ENCODE measurements around the gene KMT2E. TPM values are rescaled to one million over a fixed set of nuclear protein-coding genes. Genes with fewer than 3 reads are reported as not detected.

Gene KMT2E
- total RNA-seq, 2 experiments from 2014 or later: 95.1 to 105 TPM

GRCh38 chr7:105055621-105056020 lies 41.6 kb downstream of the KMT2E start:
- DNase-seq: no peak
- no peak overlapping the region for H3K4me3 Mint-ChIP-seq
- H3K27ac Mint-ChIP-seq: no peak overlapping the region
- H3K27me3 Mint-ChIP-seq (ENCODE audit: low read depth): no peaks in the 10 kb centered on the region
- ChIA-PET CTCF (interaction anchor here (1.2 to 1.7 kb wide), 3 partner anchors 75 to 171 kb away, joined by 4 to 6 read pairs (median 5); no protein-coding TSS in a partner anchor), POLR2A (interaction anchor here (1.2 kb wide), 1 partner anchor 42 kb away, joined by 6 read pairs; the partner anchor contains the start of gene KMT2E)
- no peak for ATAC-seq
- H3K4me1 Mint-ChIP-seq (ENCODE audit: low read depth): peaks cover 11% of the 10 kb centered on the region
- peaks cover 57% of the 10 kb centered on the region for H3K36me3 Mint-ChIP-seq (ENCODE audit: low read depth)
- no peaks in the 10 kb centered on the region for H3K9me3 Mint-ChIP-seq (ENCODE audit: insufficient read depth)

- H3K4me1 Mint-ChIP-seq (ENCODE audit: low read depth): peaks cover 5% of the 10 kb centered on the region
- H3K27ac Mint-ChIP-seq: no peak overlapping the region
Measured at GRCh38 chr7:105057472-105057871, 43.5 kb downstream of the KMT2E start.

GRCh38 chr7:105060437-105060836 lies 46.4 kb downstream of the KMT2E start:
- H3K27ac Mint-ChIP-seq: no peak overlapping the region
- H3K27me3 Mint-ChIP-seq (ENCODE audit: low read depth): no peaks in the 10 kb centered on the region
- DNase-seq (no peak), ATAC-seq (no peak)
- H3K4me3 Mint-ChIP-seq: no peak overlapping the region
- no peaks in the 10 kb centered on the region for H3K9me3 Mint-ChIP-seq (ENCODE audit: insufficient read depth)
- peaks cover 54% of the 10 kb centered on the region for H3K36me3 Mint-ChIP-seq (ENCODE audit: low read depth)
- ChIA-PET CTCF (no interaction called here), POLR2A (interaction anchor here (1.5 kb wide), 1 partner anchor 77 kb away, joined by 4 read pairs; no protein-coding TSS in a partner anchor)
- peaks cover 17% of the 10 kb centered on the region for H3K4me1 Mint-ChIP-seq (ENCODE audit: low read depth)

More at GRCh38 chr7:105057472-105057871, 43.5 kb downstream of the KMT2E start:
- H3K36me3 Mint-ChIP-seq (ENCODE audit: low read depth): peaks cover 51% of the 10 kb centered on the region
- ChIA-PET CTCF (interaction anchor here (2.3 kb wide), 1 partner anchor 76 kb away, joined by 10 read pairs; no protein-coding TSS in a partner anchor), POLR2A (interaction anchor here (2.2 kb wide), 1 partner anchor 44 kb away, joined by 6 read pairs; the partner anchor contains the start of gene KMT2E)
- DNase-seq: no peak
- ATAC-seq: no peak
- no peak overlapping the region for H3K4me3 Mint-ChIP-seq
- no peaks in the 10 kb centered on the region for H3K9me3 Mint-ChIP-seq (ENCODE audit: insufficient read depth)
- H3K27me3 Mint-ChIP-seq (ENCODE audit: low read depth): no peaks in the 10 kb centered on the region

GRCh38 chr7:105060923-105061322 lies 46.9 kb downstream of the KMT2E start:
- no peak for ATAC-seq
- Mint-ChIP-seq H3K9me3 (ENCODE audit: insufficient read depth) (no peaks in the 10 kb centered on the region), H3K36me3 (ENCODE audit: low read depth) (peaks cover 51% of the 10 kb centered on the region), H3K4me1 (ENCODE audit: low read depth) (peaks cover 17% of the 10 kb centered on the region), H3K27me3 (ENCODE audit: low read depth) (no peaks in the 10 kb centered on the region), H3K27ac (no peak overlapping the region), H3K4me3 (no peak overlapping the region)
- no peak for DNase-seq
- POLR2A ChIA-PET: interaction anchor here (1.5 kb wide), 1 partner anchor 78 kb away, joined by 4 read pairs; no protein-coding TSS in a partner anchor
- CTCF ChIA-PET: interaction anchor here (1.0 kb wide), 1 partner anchor 440 kb away, joined by 3 read pairs; no protein-coding TSS in a partner anchor

- no peak overlapping the region for H3K4me3 Mint-ChIP-seq
- H3K9me3 Mint-ChIP-seq (ENCODE audit: insufficient read depth): no peaks in the 10 kb centered on the region
- peaks cover 13% of the 10 kb centered on the region for H3K4me1 Mint-ChIP-seq (ENCODE audit: low read depth)
- peak overlapping the region; percentile 47 for H3K27ac Mint-ChIP-seq
- ChIA-PET CTCF (interaction anchor here (1.6 to 1.9 kb wide), 2 partner anchors 58 to 84 kb away, joined by 5 read pairs; no protein-coding TSS in a partner anchor), POLR2A (no interaction called here)
- DNase-seq (no peak), ATAC-seq (no peak)
- peaks cover 54% of the 10 kb centered on the region for H3K36me3 Mint-ChIP-seq (ENCODE audit: low read depth)
- no peaks in the 10 kb centered on the region for H3K27me3 Mint-ChIP-seq (ENCODE audit: low read depth)
Measured at GRCh38 chr7:105065104-105065503, 51.1 kb downstream of the KMT2E start.

GRCh38 chr7:105067691-105068090 lies 53.7 kb downstream of the KMT2E start:
- H3K4me1 Mint-ChIP-seq (ENCODE audit: low read depth): peaks cover 13% of the 10 kb centered on the region
- DNase-seq: no peak
- no peak overlapping the region for H3K27ac Mint-ChIP-seq
- POLR2A ChIA-PET: interaction anchor here (1.0 kb wide), 1 partner anchor 84 kb away, joined by 4 read pairs; no protein-coding TSS in a partner anchor
- H3K4me3 Mint-ChIP-seq: no peak overlapping the region
- H3K36me3 Mint-ChIP-seq (ENCODE audit: low read depth): peaks cover 56% of the 10 kb centered on the region
- CTCF ChIA-PET: interaction anchor here (1.1 to 1.4 kb wide), 2 partner anchors 14 to 86 kb away, joined by 3 to 4 read pairs; no protein-coding TSS in a partner anchor
- H3K27me3 Mint-ChIP-seq (ENCODE audit: low read depth): no peaks in the 10 kb centered on the region
- H3K9me3 Mint-ChIP-seq (ENCODE audit: insufficient read depth): no peaks in the 10 kb centered on the region
- no peak for ATAC-seq

GRCh38 chr7:105068886-105069285 lies 54.9 kb downstream of the KMT2E start:
- DNase-seq (no peak), ATAC-seq (no peak)
- CTCF ChIA-PET: interaction anchor here (1.1 to 1.4 kb wide), 2 partner anchors 13 to 87 kb away, joined by 3 to 4 read pairs; no protein-coding TSS in a partner anchor
- H3K4me1 Mint-ChIP-seq (ENCODE audit: low read depth): peaks cover 6% of the 10 kb centered on the region
- no peak overlapping the region for H3K4me3 Mint-ChIP-seq
- H3K36me3 Mint-ChIP-seq (ENCODE audit: low read depth): peaks cover 52% of the 10 kb centered on the region
- no peak overlapping the region for H3K27ac Mint-ChIP-seq
- POLR2A ChIA-PET: no interaction called here
- H3K27me3 Mint-ChIP-seq (ENCODE audit: low read depth): no peaks in the 10 kb centered on the region
- no peaks in the 10 kb centered on the region for H3K9me3 Mint-ChIP-seq (ENCODE audit: insufficient read depth)

GRCh38 chr7:105073143-105073542 lies 59.1 kb downstream of the KMT2E start:
- no peak for ATAC-seq
- Mint-ChIP-seq H3K4me1 (ENCODE audit: low read depth) (no peaks in the 10 kb centered on the region), H3K27me3 (ENCODE audit: low read depth) (no peaks in the 10 kb centered on the region), H3K27ac (no peak overlapping the region), H3K36me3 (ENCODE audit: low read depth) (peaks cover 68% of the 10 kb centered on the region), H3K4me3 (no peak overlapping the region), H3K9me3 (ENCODE audit: insufficient read depth) (no peaks in the 10 kb centered on the region)
- ChIA-PET CTCF (interaction anchor here (1.3 to 2.4 kb wide), 2 partner anchors 45 to 92 kb away, joined by 3 to 5 read pairs; no protein-coding TSS in a partner anchor), POLR2A (no interaction called here)
- no peak for DNase-seq

GRCh38 chr7:105079348-105079747 lies 65.3 kb downstream of the KMT2E start:
- POLR2A ChIA-PET: no interaction called here
- Mint-ChIP-seq H3K27ac (no peak overlapping the region), H3K27me3 (ENCODE audit: low read depth) (no peaks in the 10 kb centered on the region), H3K9me3 (ENCODE audit: insufficient read depth) (no peaks in the 10 kb centered on the region), H3K36me3 (ENCODE audit: low read depth) (peaks cover 77% of the 10 kb centered on the region), H3K4me3 (no peak overlapping the region), H3K4me1 (ENCODE audit: low read depth) (no peaks in the 10 kb centered on the region)
- no peak for ATAC-seq
- DNase-seq: no peak
- CTCF ChIA-PET: interaction anchor here (1.2 kb wide), 1 partner anchor 99 kb away, joined by 4 read pairs; no protein-coding TSS in a partner anchor

- DNase-seq (no peak), ATAC-seq (no peak)
- Mint-ChIP-seq H3K36me3 (ENCODE audit: low read depth) (peaks cover 57% of the 10 kb centered on the region), H3K27me3 (ENCODE audit: low read depth) (no peaks in the 10 kb centered on the region), H3K9me3 (ENCODE audit: insufficient read depth) (no peaks in the 10 kb centered on the region), H3K27ac (no peak overlapping the region), H3K4me3 (no peak overlapping the region), H3K4me1 (ENCODE audit: low read depth) (no peaks in the 10 kb centered on the region)
- ChIA-PET CTCF (no interaction called here), POLR2A (no interaction called here)
Measured at GRCh38 chr7:105084581-105084980, 70.6 kb downstream of the KMT2E start.

GRCh38 chr7:105086850-105087249 lies 72.8 kb downstream of the KMT2E start:
- no peak for DNase-seq
- Mint-ChIP-seq H3K4me1 (ENCODE audit: low read depth) (no peaks in the 10 kb centered on the region), H3K9me3 (ENCODE audit: insufficient read depth) (no peaks in the 10 kb centered on the region), H3K27me3 (ENCODE audit: low read depth) (no peaks in the 10 kb centered on the region), H3K4me3 (no peak overlapping the region), H3K27ac (no peak overlapping the region), H3K36me3 (ENCODE audit: low read depth) (peaks cover 51% of the 10 kb centered on the region)
- POLR2A ChIA-PET: interaction anchor here (0.6 kb wide), 1 partner anchor 76 kb away, joined by 3 read pairs; no protein-coding TSS in a partner anchor
- CTCF ChIA-PET: interaction anchor here (1.6 kb wide), 1 partner anchor 104 kb away, joined by 3 read pairs; no protein-coding TSS in a partner anchor
- ATAC-seq: no peak

- Mint-ChIP-seq H3K36me3 (ENCODE audit: low read depth) (peaks cover 50% of the 10 kb centered on the region), H3K4me1 (ENCODE audit: low read depth) (no peaks in the 10 kb centered on the region), H3K4me3 (no peak overlapping the region), H3K27me3 (ENCODE audit: low read depth) (no peaks in the 10 kb centered on the region), H3K9me3 (ENCODE audit: insufficient read depth) (no peaks in the 10 kb centered on the region), H3K27ac (no peak overlapping the region)
- CTCF ChIA-PET: interaction anchor here (1.6 kb wide), 1 partner anchor 105 kb away, joined by 3 read pairs; no protein-coding TSS in a partner anchor
- POLR2A ChIA-PET: interaction anchor here (1.2 kb wide), 1 partner anchor 75 kb away, joined by 3 read pairs; no protein-coding TSS in a partner anchor
- no peak for ATAC-seq
- no peak for DNase-seq
Measured at GRCh38 chr7:105087981-105088380, 74.0 kb downstream of the KMT2E start.
